Gastrocnemius medialis (tissue), 4 donors: ENCODE data around the gene ABCB4. TPM values are rescaled to one million over a fixed set of nuclear protein-coding genes. Genes with fewer than 3 reads are reported as not detected.
"Not testable (repeated sequence)": the region's sequence is repeated elsewhere in the genome, so short reads cannot be mapped to it uniquely, and the experiment has no call there.

ENCODE experiments used
- ATAC-seq, 2 donors: fragments of 150-250 bp; one replicate each; pipeline ENCODE4 v1.9.1; 2016
- DNase-seq, 2 donors: peaks; one replicate each; pipeline ENCODE4 v3.0.0-alpha.2; 2019
- H3K27ac ChIP-seq, 4 donors: fragments of 200-600 bp; sonication (generic); 1 replicate in 1 of 4; 2 replicates in 3 of 4; pipeline ENCODE4 v1.5.1; 2016 to 2018; ENCODE audit warnings: mild to moderate bottlenecking in 2 of 4, moderate library complexity in 1 of 4
- H3K27me3 ChIP-seq, 3 donors: fragments of 200-600 bp; sonication (generic) in 2 of 3; 1 replicate in 1 of 3; 2 replicates in 2 of 3; pipeline versions ENCODE4 v1.5.1 to v1.6.0; 2016 to 2019; ENCODE audit warnings: mild to moderate bottlenecking in 1 of 3, moderate library complexity in 1 of 3
- H3K36me3 ChIP-seq, 2 donors: fragments of 200-600 bp; sonication (generic) in 1 of 2; one replicate each; pipeline ENCODE4 v1.5.1; 2017 to 2018
- H3K4me1 ChIP-seq, 2 donors: fragments of 200-600 bp; sonication (generic) in 1 of 2; one replicate each; pipeline ENCODE4 v1.5.1; 2016 to 2017; ENCODE audit warnings: mild to moderate bottlenecking in 2 of 2
- H3K4me3 ChIP-seq, 4 donors: fragments of 200-600 bp; sonication (generic) in 3 of 4; 1 replicate in 1 of 4; 2 replicates in 3 of 4; pipeline ENCODE4 v1.5.1; 2016 to 2019; ENCODE audit warnings: mild to moderate bottlenecking in 2 of 4
- H3K9me3 ChIP-seq, 3 donors: fragments of 200-600 bp; sonication (generic) in 2 of 3; 1 replicate in 1 of 3; 2 replicates in 2 of 3; pipeline ENCODE4 v1.5.1; 2016 to 2019
- CTCF ChIP-seq, 5 experiments: fragments of 450-650 bp in 3 of 5; fragments of 200-600 bp in 2 of 5; sonication (generic) in 2 of 5; IDR thresholded peaks in 4 of 5; conservative IDR thresholded peaks in 1 of 5; 1 replicate in 4 of 5; 2 replicates in 1 of 5; pipeline ENCODE4 v1.5.1; 2016 to 2019; ENCODE audit warnings: antibody characterized with exemption in 5 of 5, mild to moderate bottlenecking in 3 of 5, moderate library complexity in 3 of 5
- POLR2A ChIP-seq, 2 donors: fragments of 450-650 bp; IDR thresholded peaks; one replicate each; pipeline ENCODE4 v1.6.1; 2017; ENCODE audit warnings: antibody characterized with exemption in 2 of 2, mild to moderate bottlenecking in 2 of 2, moderate library complexity in 2 of 2
- in situ Hi-C, 4 donors: fragments of 200-750 bp; cut with MboI; loops; one replicate each; pipeline versions ENCODE4 v1.15.0 to v1.8.0; 2017; ENCODE audit warnings: low sequenced_read_pairs in 4 of 4
- intact Hi-C: fragments of 100-400 bp; cut with DNase I; formaldehyde crosslinking; loops from one replicate; pipeline ENCODE4 v1.15.1; 2023; ENCODE audit warnings: low total_unique reads
- total RNA-seq, 4 donors: library from RNA; depleted of rRNA; stranded (reverse); fragments of >200 nt; gene quantifications; one replicate each; pipeline versions ENCODE4 v1.1.0 to v1.2.3, GENCODE V29; 2016

The ABCB4 gene
- total RNA-seq, 4 donors from 2014 or later, result 0.61 to 2.3 (median 1.1) TPM

DNA sequence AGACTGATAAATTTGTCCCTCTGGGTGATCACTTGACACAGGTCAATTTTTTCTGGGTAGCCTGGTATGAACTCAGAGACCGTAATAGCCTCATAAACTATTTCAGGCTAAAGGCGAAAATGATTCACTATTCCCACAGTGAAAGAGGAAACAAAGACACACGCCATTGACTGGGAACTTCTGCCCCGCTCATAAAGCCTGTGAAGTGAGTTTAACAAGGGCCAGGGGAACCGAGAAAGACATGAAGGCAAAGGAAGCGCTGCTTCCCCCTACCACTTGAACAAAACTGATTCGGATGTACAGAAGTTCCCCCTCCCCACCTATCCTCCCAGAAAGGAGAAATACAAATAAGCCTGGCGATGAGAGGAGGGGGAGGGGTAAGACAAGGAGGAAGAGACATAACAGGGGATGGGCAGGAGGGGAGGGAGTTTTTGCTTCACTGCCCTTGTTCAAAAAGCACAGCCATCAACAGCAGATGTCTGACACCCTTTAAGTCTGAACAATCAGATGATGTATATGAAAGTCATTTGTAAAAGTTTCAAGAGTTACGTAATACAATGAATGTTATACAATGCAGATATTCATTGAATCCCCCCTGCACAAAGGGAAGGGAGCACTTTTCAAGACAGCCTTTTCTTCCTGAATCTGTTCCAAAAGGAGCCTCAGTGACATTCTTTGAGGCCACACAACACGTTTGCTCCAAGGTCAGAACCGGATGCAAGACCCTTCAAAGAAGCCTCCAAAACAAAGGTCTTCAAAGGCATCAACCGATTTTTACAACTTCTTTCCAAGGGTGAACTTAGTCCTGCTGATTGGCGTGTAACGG is 734 bp downstream of the ABCB4 start:
- H3K27ac ChIP-seq, result peak overlapping the region; percentile 81 to 91 (median 82)
- H3K27me3 ChIP-seq, result no peaks in the 10 kb centered on the region
- in situ Hi-C loops (no loop called here), intact Hi-C loops (no loop called here)
- DNase-seq, result peak in 1 of 2 donors; percentile 16
- peak; percentile 79 to 88 for ATAC-seq
- peak overlapping the region; percentile 55 to 63 (median 57) for H3K4me3 ChIP-seq
- TF ChIP-seq POLR2A (IDR thresholded peaks at IDR 0.05) (no peak), CTCF (IDR thresholded peaks at IDR 0.05 in 4 of 5, conservative IDR thresholded peaks at IDR 0.05 in 1 of 5) (no peak)
- peaks cover 18 to 23% of the 10 kb centered on the region in 2 donors for H3K4me1 ChIP-seq
- H3K9me3 ChIP-seq, result no peaks in the 10 kb centered on the region
- H3K36me3 ChIP-seq, result no peaks in the 10 kb centered on the region

GRCh38 chr7:87473986-87474385 is 1.5 kb downstream of the ABCB4 start:
- in situ Hi-C loops, result no loop called here

GRCh38 chr7:87473192-87473591 is 2.3 kb downstream of the ABCB4 start:
- intact Hi-C loops, result no loop called here
- DNase-seq (no peak), ATAC-seq (no peak)
- Histone ChIP-seq H3K36me3 (no peaks in the 10 kb centered on the region), H3K9me3 (no peaks in the 10 kb centered on the region), H3K4me3 (no peak overlapping the region), H3K27me3 (no peaks in the 10 kb centered on the region), H3K4me1 (peaks cover 18 to 23% of the 10 kb centered on the region in 2 donors), H3K27ac (peak overlapping the region; percentile 81 to 91 (median 82))
- TF ChIP-seq POLR2A (IDR thresholded peaks at IDR 0.05) (no peak), CTCF (IDR thresholded peaks at IDR 0.05 in 4 of 5, conservative IDR thresholded peaks at IDR 0.05 in 1 of 5) (no peak)
- in situ Hi-C loops, result no loop called here

More at GRCh38 chr7:87473986-87474385, 1.5 kb downstream of the ABCB4 start:
- DNase-seq (no peak), ATAC-seq (peak; percentile 87 to 90)
- Histone ChIP-seq H3K36me3 (no peaks in the 10 kb centered on the region), H3K9me3 (no peaks in the 10 kb centered on the region), H3K27me3 (no peaks in the 10 kb centered on the region), H3K4me3 (peak overlapping the region; percentile 55 to 63 (median 57)), H3K4me1 (peaks cover 18 to 23% of the 10 kb centered on the region in 2 donors), H3K27ac (peak overlapping the region; percentile 81 to 91 (median 82))
- no peak for TF ChIP-seq CTCF (IDR thresholded peaks at IDR 0.05 in 4 of 5, conservative IDR thresholded peaks at IDR 0.05 in 1 of 5)
- no peak for TF ChIP-seq POLR2A (IDR thresholded peaks at IDR 0.05)
- intact Hi-C loops, result no loop called here

DNA sequence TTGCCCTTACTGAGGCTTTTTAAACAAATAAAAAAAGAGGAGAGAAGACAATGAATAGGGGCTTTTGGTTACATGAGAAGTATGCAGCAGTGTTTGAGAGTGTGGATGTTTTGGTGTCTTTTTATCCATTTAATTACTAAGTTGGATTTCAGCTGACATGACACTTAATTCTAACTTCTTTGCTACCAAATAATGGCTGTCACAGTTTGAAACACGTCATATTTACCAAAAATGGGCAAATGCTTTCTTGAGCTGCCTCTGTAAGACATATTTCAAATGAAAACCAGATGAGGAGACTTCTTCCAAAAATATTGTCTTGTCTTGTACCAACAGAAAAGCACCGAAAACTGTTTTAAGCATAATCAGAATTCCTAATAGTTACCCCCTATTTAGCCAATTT is 4.0 kb downstream of the ABCB4 start:
- H3K9me3 ChIP-seq, result no peaks in the 10 kb centered on the region
- DNase-seq (no peak), ATAC-seq (no peak)
- no peak overlapping the region for H3K27ac ChIP-seq
- H3K4me1 ChIP-seq, result peaks cover 18 to 23% of the 10 kb centered on the region in 2 donors
- H3K27me3 ChIP-seq, result no peaks in the 10 kb centered on the region
- TF ChIP-seq POLR2A (IDR thresholded peaks at IDR 0.05) (no peak), CTCF (IDR thresholded peaks at IDR 0.05 in 4 of 5, conservative IDR thresholded peaks at IDR 0.05 in 1 of 5) (no peak)
- intact Hi-C loops (no loop called here), in situ Hi-C loops (no loop called here)
- no peaks in the 10 kb centered on the region for H3K36me3 ChIP-seq
- H3K4me3 ChIP-seq, result no peak overlapping the region

GRCh38 chr7:87469204-87469603 is 6.3 kb downstream of the ABCB4 start:
- ATAC-seq, intact Hi-C loops, H3K9me3 ChIP-seq, H3K4me3 ChIP-seq, DNase-seq, in situ Hi-C loops, H3K36me3 ChIP-seq, H3K27ac ChIP-seq, H3K27me3 ChIP-seq: not testable (repeated sequence)
- H3K4me1 ChIP-seq, result peaks cover 14 to 17% of the 10 kb centered on the region in 2 donors

GRCh38 chr7:87465534-87465880 is 10.0 kb downstream of the ABCB4 start:
- H3K4me1 ChIP-seq, result peaks cover 10 to 11% of the 10 kb centered on the region in 2 donors
- ATAC-seq, H3K27ac ChIP-seq, intact Hi-C loops, H3K9me3 ChIP-seq, H3K27me3 ChIP-seq, H3K36me3 ChIP-seq, H3K4me3 ChIP-seq, DNase-seq, in situ Hi-C loops: not testable (repeated sequence)

DNA sequence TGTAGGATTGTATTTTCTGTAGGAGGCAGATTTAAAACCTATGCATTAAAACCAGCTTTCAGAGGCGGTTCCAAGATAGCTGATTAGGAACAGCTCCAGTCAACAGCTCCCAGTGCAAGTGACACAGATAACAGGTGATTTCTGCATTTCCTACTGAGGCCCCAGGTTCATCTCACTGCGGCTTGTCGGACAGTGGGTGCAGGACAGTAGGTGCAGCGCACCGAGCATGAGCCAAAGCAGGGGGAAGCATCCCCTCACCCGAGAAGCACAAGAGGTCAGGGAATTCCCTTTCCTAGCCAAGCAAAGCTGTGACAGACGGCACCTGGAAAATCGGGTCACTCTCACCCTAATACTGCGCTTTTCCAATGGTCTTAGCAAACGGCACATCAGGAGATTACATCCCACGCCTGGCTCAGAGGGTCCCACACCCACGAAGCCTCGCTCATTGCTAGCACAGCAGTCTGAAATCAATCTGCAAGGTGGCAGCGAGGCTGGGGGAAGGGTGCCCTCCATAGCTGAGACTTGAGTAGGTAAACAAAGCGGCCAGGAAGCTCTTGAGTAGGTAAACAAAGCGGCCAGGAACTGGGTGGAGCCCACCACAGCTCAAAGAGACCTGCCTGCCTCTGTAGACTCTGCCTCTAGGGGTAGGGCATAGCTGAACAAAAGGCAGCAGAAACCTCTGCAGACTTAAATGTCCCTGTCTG is 10.5 kb downstream of the ABCB4 start:
- H3K27me3 ChIP-seq, H3K4me3 ChIP-seq, DNase-seq, H3K27ac ChIP-seq, in situ Hi-C loops, H3K9me3 ChIP-seq, ATAC-seq, intact Hi-C loops, H3K36me3 ChIP-seq: not testable (repeated sequence)
- H3K4me1 ChIP-seq, result peaks cover 10 to 11% of the 10 kb centered on the region in 2 donors
